HepG2 (cell line): ENCODE measurements around the gene AP3B1. TPM values are rescaled to one million over a fixed set of nuclear protein-coding genes. Genes with fewer than 3 reads are reported as not detected.

Experiments used
- ATAC-seq: fragments of 200-7000 bp; cut with Tn5 transposase; 3 replicates; pipeline ENCODE4 v1.9.1; 2020; ENCODE audit warnings: mild to moderate bottlenecking, moderate library complexity
- BruUV-seq: library from RNA; stranded (reverse); fragments of 400-500 nt; replicated peaks from 2 replicates; lab custom pipeline; 2021; lab: Mats Ljungman, UMichigan
- CTCF ChIA-PET: fragments of 300-600 bp; formaldehyde crosslinking; extraction: SDS; loops from one replicate; lab custom pipeline; 2021; ENCODE audit warnings: low total read pairs, inconsistent platforms, low intra/inter-chr PET ratio; lab: Yijun Ruan, JAX
- POLR2A ChIA-PET: fragments of 350-600 bp; sonication (Branson Sonifier 250); formaldehyde crosslinking; loops from one replicate; lab custom pipeline; 2020; ENCODE audit warnings: antibody characterized with exemption, inconsistent platforms; lab: Yijun Ruan, JAX
- DNase-seq: peaks from one replicate; pipeline ENCODE4 v3.0.0-alpha.2; 2015; ENCODE audit warnings: low spot score
- FAIRE-seq: peaks from 3 replicates; lab custom pipeline; 2011; peaks lifted over from hg19 to GRCh38; lab: Jason Lieb, UNC
- H2AFZ ChIP-seq: one replicate; pipeline ENCODE4 v1.6.1; 2011; ENCODE audit warnings: low read length, inconsistent platforms
- H3K27ac ChIP-seq: fragments of 300-600 bp; 3 replicates; pipeline ENCODE4 v1.8.0; 2011; ENCODE audit warnings: mixed run types, mild to moderate bottlenecking, mixed read lengths, low read length, inconsistent platforms; ENCODE audit not compliant: insufficient read depth; ENCODE audit errors: extremely low read length
- H3K27me3 ChIP-seq, 2 experiments: fragments of 200-600 bp in 1 of 2; 2 replicates in 1 of 2; 3 replicates in 1 of 2; pipeline versions ENCODE4 v1.6.0 to v1.8.0; 2011; ENCODE audit warnings: low read length in 2 of 2, mild to moderate bottlenecking in 2 of 2, moderate library complexity in 2 of 2, inconsistent platforms in 1 of 2; ENCODE audit not compliant: insufficient read depth in 2 of 2, control insufficient read depth in 1 of 2
- H3K36me3 ChIP-seq, 2 experiments: fragments of 200-600 bp in 1 of 2; replicated peaks in 1 of 2; 2 replicates in 1 of 2; 3 replicates in 1 of 2; pipeline versions ENCODE4 v1.5.1 to v1.8.0; 2011; ENCODE audit warnings: low read length in 2 of 2, inconsistent platforms in 1 of 2; ENCODE audit not compliant: insufficient read depth in 2 of 2, control insufficient read depth in 1 of 2
- H3K4me1 ChIP-seq: 2 replicates; pipeline ENCODE4 v1.5.1; 2012; ENCODE audit warnings: low read length, inconsistent platforms; ENCODE audit not compliant: insufficient read depth
- H3K4me2 ChIP-seq: 2 replicates; pipeline ENCODE4 v1.6.0; 2011; ENCODE audit warnings: low read depth, low read length, inconsistent platforms
- H3K4me3 ChIP-seq, 3 experiments: fragments of 200-600 bp in 1 of 3; sonication (generic), shearing (Covaris generic) in 1 of 3; replicated peaks in 1 of 3; 2 replicates each; pipeline ENCODE4 v1.5.1; 2011 to 2016; ENCODE audit warnings: low read length in 3 of 3, inconsistent platforms in 2 of 3, low read depth in 2 of 3, mild to moderate bottlenecking in 2 of 3, control low read depth in 1 of 3, mixed read lengths in 1 of 3; ENCODE audit not compliant: insufficient read depth in 1 of 3
- H3K79me2 ChIP-seq: one replicate; pipeline ENCODE4 v1.6.1; 2011; ENCODE audit warnings: low read length, inconsistent platforms; ENCODE audit not compliant: insufficient read depth
- H3K9ac ChIP-seq: 2 replicates; pipeline ENCODE4 v1.6.0; 2011; ENCODE audit warnings: mild to moderate bottlenecking, low read depth, low read length, inconsistent platforms; ENCODE audit not compliant: insufficient read depth
- H3K9me3 ChIP-seq: 2 replicates; pipeline ENCODE4 v1.5.1; 2012; ENCODE audit warnings: mild to moderate bottlenecking, low read length
- H4K20me1 ChIP-seq: 2 replicates; pipeline ENCODE4 v1.6.0; 2011; ENCODE audit warnings: inconsistent platforms, mild to moderate bottlenecking, low read length, moderate library complexity; ENCODE audit not compliant: insufficient read depth
- AHR ChIP-seq: IDR thresholded peaks from 2 replicates; pipeline ENCODE4 v1.6.1; 2018; ENCODE audit warnings: missing genetic modification reagents, missing compliant biosample characterization
- DR1 ChIP-seq: sonication (generic); formaldehyde crosslinking; IDR thresholded peaks from 2 replicates; pipeline ENCODE4 v1.8.0; 2021; ENCODE audit warnings: mild to moderate bottlenecking, missing genetic modification reagents, inconsistent platforms
- GABPB1 ChIP-seq: IDR thresholded peaks from 2 replicates; pipeline ENCODE4 v1.6.1; 2016; ENCODE audit warnings: mild to moderate bottlenecking, missing genetic modification reagents, moderate library complexity, missing compliant biosample characterization
- HOXA5 ChIP-seq: sonication (generic); formaldehyde crosslinking; IDR thresholded peaks from 2 replicates; pipeline ENCODE4 v1.4.0; 2020; ENCODE audit warnings: missing genetic modification reagents
- NFE2 ChIP-seq: sonication (generic); formaldehyde crosslinking; IDR thresholded peaks from 2 replicates; pipeline ENCODE4 v1.4.0; 2020; ENCODE audit warnings: missing genetic modification reagents
- POLR2AphosphoS5 ChIP-seq: IDR thresholded peaks from 2 replicates; pipeline ENCODE4 v1.6.1; 2012; ENCODE audit warnings: low read depth, low read length
- TMF1 ChIP-seq: sonication (generic); formaldehyde crosslinking; IDR thresholded peaks from 2 replicates; pipeline ENCODE4 v1.8.1; 2022; ENCODE audit warnings: low read depth, missing genetic modification reagents
- TSC22D2 ChIP-seq: sonication (generic); formaldehyde crosslinking; IDR thresholded peaks from 2 replicates; pipeline ENCODE4 v1.5.1; 2020; ENCODE audit warnings: missing genetic modification reagents, mild to moderate bottlenecking, borderline replicate concordance
- ZFYVE20 ChIP-seq: sonication (generic); formaldehyde crosslinking; IDR thresholded peaks from 2 replicates; pipeline ENCODE4 v1.8.0; 2023; ENCODE audit warnings: low read depth, mild to moderate bottlenecking, moderate library complexity, missing genetic modification reagents, borderline replicate concordance
- ZNF670 ChIP-seq: sonication (generic); formaldehyde crosslinking; IDR thresholded peaks from 2 replicates; pipeline ENCODE4 v1.8.0; 2022; ENCODE audit warnings: mild to moderate bottlenecking, missing genetic modification reagents, borderline replicate concordance
- WGBS: methylation state at CpG from one replicate; pipeline ENCODE4 v1.1.6; 2017; ENCODE audit warnings: low lambda C conversion rate; 5-methylcytosine and 5-hydroxymethylcytosine counted together
- in situ Hi-C: cut with HindIII; loops from 2 replicates; pipeline ENCODE4 v1.10.0; 2017; ENCODE audit warnings: low pct_unique_long_range_greater_than_20kb; ENCODE audit not compliant: extremely low pct_ligation_motif_present
- intact Hi-C: fragments of 100-400 bp; cut with micrococcal nuclease; formaldehyde crosslinking; loops from one replicate; pipeline ENCODE4 v1.10.0; 2022; ENCODE audit not compliant: unreplicated experiment
- polyA plus RNA-seq, 8 experiments: library from polyadenylated mRNA; depleted of rRNA in 3 of 8; stranded (reverse) in 7 of 8; unstranded in 1 of 8; fragments of >200 nt; fragmentation: Illumina TruSeq in 4 of 8; extraction: Trizol in 4 of 8; gene quantifications; 2 replicates each; pipeline versions ENCODE4 v1.2.1 to v1.2.3, GENCODE V29; 2011 to 2016; ENCODE audit warnings: low read depth in 4 of 8, missing spikeins in 1 of 8, mixed read lengths in 1 of 8; ENCODE audit not compliant: insufficient read depth in 1 of 8
- total RNA-seq, 5 experiments: library from RNA; depleted of rRNA; stranded (reverse); fragments of >200 nt; fragmentation: Illumina TruSeq; extraction: Trizol; gene quantifications; 2 replicates each; pipeline ENCODE4 v1.2.3, GENCODE V29; 2016; ENCODE audit warnings: low read depth in 1 of 5
- TF ChIP-seq, protein P1 (sequence below): sonication (generic); formaldehyde crosslinking; IDR thresholded peaks from 2 replicates; pipeline ENCODE4 v1.9.0; 2021; ENCODE audit warnings: missing genetic modification reagents, mild to moderate bottlenecking, borderline replicate concordance

Gene AP3B1
- total and polyA plus RNA-seq, 2 of the 13 experiments (the other 11 are each of a cell fraction or from before 2014, with no cell fraction given) = 37.7 to 51.2 TPM

DNA sequence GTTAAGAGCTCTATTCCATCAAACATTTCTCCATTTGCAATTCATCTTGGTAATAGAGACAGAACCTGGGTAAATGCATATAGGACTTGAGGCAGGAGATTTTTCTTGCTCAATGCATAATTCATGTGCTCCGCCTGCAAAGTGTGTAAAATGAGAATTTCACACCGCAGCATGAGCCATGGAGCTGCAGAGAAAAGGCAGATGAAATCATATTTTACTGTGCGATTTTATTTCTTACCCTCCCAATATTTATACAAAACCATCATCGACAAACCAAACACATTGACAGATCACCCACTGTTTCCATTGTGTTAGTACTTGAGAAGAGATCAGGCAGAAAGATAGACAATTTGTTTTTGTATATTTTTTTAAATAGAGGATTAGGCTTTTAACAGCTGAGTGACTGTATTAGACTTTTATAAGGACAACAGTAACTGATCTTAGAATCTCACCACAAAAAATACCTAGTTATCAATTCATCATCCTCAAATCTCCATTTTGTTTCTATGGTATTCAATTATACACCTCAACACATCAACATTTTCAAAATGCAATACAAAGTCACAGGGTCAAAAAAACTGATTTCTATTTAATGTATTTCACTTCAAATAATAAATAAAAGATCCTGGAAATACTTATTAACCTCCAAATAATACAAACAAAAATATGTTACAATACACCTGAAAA lies 191.1 kb downstream of the AP3B1 start:
- no peak overlapping the region for H3K27ac ChIP-seq
- no peak overlapping the region for H3K4me2 ChIP-seq
- no peak for FAIRE-seq
- DNase-seq = no peak
- no peaks in the 10 kb centered on the region for H3K4me1 ChIP-seq
- H3K9ac ChIP-seq = no peak overlapping the region
- no peak overlapping the region for H3K4me3 ChIP-seq
- H3K36me3 ChIP-seq = peaks cover 3 to 21% of the 10 kb centered on the region in 2 experiments
- CTCF ChIA-PET = no interaction called here
- H2AFZ ChIP-seq = no peak overlapping the region
- H3K79me2 ChIP-seq = no peaks in the 10 kb centered on the region
- WGBS = 97% methylated on average over 4 of the region's 4 CpGs
- POLR2A ChIA-PET = no interaction called here
- H4K20me1 ChIP-seq = no peaks in the 10 kb centered on the region
- H3K9me3 ChIP-seq = no peaks in the 10 kb centered on the region
- in situ Hi-C loops (no loop called here), intact Hi-C loops (no loop called here)
- H3K27me3 ChIP-seq = no peaks in the 10 kb centered on the region
- ATAC-seq = no peak
- BruUV-seq = no TSS peak
- TF ChIP-seq POLR2AphosphoS5 (no peak), ZFYVE20 (CRISPR knock-in tag) (no peak), ZNF670 (CRISPR knock-in tag) (no peak)
- TF ChIP-seq, protein P1, sequence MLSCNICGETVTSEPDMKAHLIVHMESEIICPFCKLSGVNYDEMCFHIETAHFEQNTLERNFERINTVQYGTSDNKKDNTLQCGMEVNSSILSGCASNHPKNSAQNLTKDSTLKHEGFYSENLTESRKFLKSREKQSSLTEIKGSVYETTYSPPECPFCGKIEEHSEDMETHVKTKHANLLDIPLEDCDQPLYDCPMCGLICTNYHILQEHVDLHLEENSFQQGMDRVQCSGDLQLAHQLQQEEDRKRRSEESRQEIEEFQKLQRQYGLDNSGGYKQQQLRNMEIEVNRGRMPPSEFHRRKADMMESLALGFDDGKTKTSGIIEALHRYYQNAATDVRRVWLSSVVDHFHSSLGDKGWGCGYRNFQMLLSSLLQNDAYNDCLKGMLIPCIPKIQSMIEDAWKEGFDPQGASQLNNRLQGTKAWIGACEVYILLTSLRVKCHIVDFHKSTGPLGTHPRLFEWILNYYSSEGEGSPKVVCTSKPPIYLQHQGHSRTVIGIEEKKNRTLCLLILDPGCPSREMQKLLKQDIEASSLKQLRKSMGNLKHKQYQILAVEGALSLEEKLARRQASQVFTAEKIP = no peak

DNA sequence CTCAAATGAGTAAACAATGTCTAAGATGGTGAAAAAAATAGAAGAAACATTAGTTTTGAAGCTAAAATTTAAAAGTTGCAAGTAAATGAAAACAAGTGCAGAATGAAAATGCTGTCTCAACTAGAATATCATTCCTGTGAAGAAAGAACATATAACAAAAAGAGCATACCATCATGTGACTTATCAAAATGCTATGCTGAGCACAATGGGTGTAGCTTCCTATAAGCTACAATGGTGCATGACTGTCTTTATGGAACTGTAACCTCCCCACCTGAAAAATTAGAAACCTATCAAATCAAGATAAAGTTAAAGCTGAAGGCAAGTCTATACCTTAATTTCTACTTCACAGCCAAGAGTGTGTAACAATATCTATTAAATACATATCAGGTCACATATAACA lies 192.0 kb downstream of the AP3B1 start:
- BruUV-seq = no TSS peak
- intact Hi-C loops (no loop called here), in situ Hi-C loops (no loop called here)
- CTCF ChIA-PET = no interaction called here
- H3K27me3 ChIP-seq = no peaks in the 10 kb centered on the region
- H3K4me2 ChIP-seq = no peak overlapping the region
- H4K20me1 ChIP-seq = no peaks in the 10 kb centered on the region
- H3K27ac ChIP-seq = no peak overlapping the region
- ATAC-seq (no peak), DNase-seq (no peak), FAIRE-seq (no peak)
- peaks cover 3 to 21% of the 10 kb centered on the region in 2 experiments; a peak in 4 of 5 replicates for H3K36me3 ChIP-seq
- TF ChIP-seq TMF1 (no peak), AHR (no peak), TSC22D2 (CRISPR knock-in tag) (no peak), NFE2 (no peak), HOXA5 (CRISPR knock-in tag) (no peak), DR1 (CRISPR knock-in tag) (no peak), GABPB1 (no peak)
- no peaks in the 10 kb centered on the region for H3K79me2 ChIP-seq
- POLR2A ChIA-PET = no interaction called here
- H3K9ac ChIP-seq = no peak overlapping the region
- no peaks in the 10 kb centered on the region for H3K9me3 ChIP-seq
- no peaks in the 10 kb centered on the region for H3K4me1 ChIP-seq
- H2AFZ ChIP-seq = no peak overlapping the region
- H3K4me3 ChIP-seq = no peak overlapping the region
